Measurements from ENCODE around the gene PNPLA6.

Gene PNPLA6

DNA sequence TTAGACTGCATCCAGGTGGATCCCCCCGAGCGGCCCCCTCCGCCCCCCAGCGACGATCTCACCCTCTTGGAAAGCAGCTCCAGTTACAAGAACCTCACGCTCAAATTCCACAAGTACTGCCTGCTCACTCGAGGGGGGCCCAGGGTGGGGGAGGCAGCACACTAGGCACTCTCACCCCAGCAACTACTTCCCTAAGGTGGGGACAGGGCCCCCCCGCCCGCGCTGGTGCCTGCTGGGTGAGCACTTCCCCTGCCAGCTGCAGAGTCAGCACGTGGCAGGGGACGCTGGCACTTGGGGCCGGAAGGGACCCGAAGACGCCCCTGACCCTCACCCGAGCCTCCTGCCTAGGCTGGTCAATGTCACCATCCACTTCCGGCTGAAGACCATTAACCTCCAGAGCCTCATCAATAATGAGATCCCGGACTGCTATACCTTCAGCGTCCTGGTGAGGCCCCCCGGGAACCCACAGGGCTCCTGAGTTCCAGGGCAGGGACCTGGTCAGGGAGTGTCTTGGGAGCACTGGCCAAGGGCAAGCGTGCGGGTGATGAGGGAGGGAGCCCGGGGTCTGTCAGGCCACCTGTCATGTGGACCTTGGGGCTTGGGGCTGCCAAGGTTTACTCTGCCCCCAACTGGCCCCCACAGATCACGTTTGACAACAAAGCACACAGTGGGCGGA, 7.9 kb upstream of the PNPLA6 start:
- H3K18ac ChIP-seq (ENCODE audit: low read length), result no peak overlapping the region
- H3K4me1 ChIP-seq (ENCODE audit: control insufficient read depth, low read depth, low read length), result peaks cover 3% of the 10 kb centered on the region
- no peak overlapping the region for H2BK5ac ChIP-seq (ENCODE audit: low read length)
- H3K36me3 ChIP-seq (ENCODE audit: control insufficient read depth, insufficient read depth, low read length), result no peaks in the 10 kb centered on the region
- DNase-seq, result no peak
- H2BK120ac ChIP-seq (ENCODE audit: low read depth, low read length), result no peak overlapping the region
- H3K4me3 ChIP-seq (ENCODE audit: low read length), result no peak overlapping the region
- no peak overlapping the region for H3K4ac ChIP-seq (ENCODE audit: low read depth, low read length)
- WGBS (ENCODE audit: extremely low coverage, insufficient coverage, low lambda C conversion rate), result no CpG with 5 or more reads among the region's 25 CpGs
- H3K23ac ChIP-seq (ENCODE audit: low read length), result no peak overlapping the region
- H4K8ac ChIP-seq (ENCODE audit: low read depth, low read length), result no peak overlapping the region
- no peak overlapping the region for H3K9ac ChIP-seq (ENCODE audit: low read length)
- H3K56ac ChIP-seq (ENCODE audit: low read length), result no peak overlapping the region
- no peaks in the 10 kb centered on the region for H3K79me1 ChIP-seq (ENCODE audit: low read length)
- H3K27ac ChIP-seq (ENCODE audit: low read depth, low read length), result no peak overlapping the region
- no peak overlapping the region for H2BK15ac ChIP-seq (replicated peaks; ENCODE audit: low read depth)
- H2AK5ac ChIP-seq (ENCODE audit: low read length), result no peak overlapping the region
- H3K27me3 ChIP-seq (ENCODE audit: insufficient read depth, low read length, poor library complexity), result no peaks in the 10 kb centered on the region
- H4K5ac ChIP-seq (ENCODE audit: low read length), result no peak overlapping the region
- no peak overlapping the region for H3K4me2 ChIP-seq (ENCODE audit: low read length)
- no peaks in the 10 kb centered on the region for H3K79me2 ChIP-seq (ENCODE audit: control insufficient read depth, insufficient read depth, low read length)

DNA sequence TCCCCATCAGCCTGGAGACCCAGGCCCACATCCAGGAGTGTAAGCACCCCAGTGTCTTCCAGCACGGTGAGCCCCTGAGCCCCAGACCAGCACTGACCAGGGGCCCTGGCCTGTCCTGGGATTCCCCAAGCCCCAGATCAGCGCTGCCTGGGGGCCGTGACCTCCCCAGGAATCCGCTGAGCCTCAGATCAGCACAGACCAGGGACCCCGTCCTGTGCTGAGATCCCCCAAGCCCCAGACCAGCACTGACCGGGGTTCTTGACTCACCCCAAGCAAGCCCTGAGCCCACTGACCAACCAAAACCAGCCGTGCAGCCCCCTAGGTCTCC, 7.4 kb upstream of the PNPLA6 start:
- DNase-seq, result no peak
- Histone ChIP-seq H3K56ac (ENCODE audit: low read length) (no peak overlapping the region), H3K4me1 (ENCODE audit: control insufficient read depth, low read depth, low read length) (peaks cover 2% of the 10 kb centered on the region), H3K23ac (ENCODE audit: low read length) (no peak overlapping the region), H3K18ac (ENCODE audit: low read length) (no peak overlapping the region), H3K27me3 (ENCODE audit: insufficient read depth, low read length, poor library complexity) (no peaks in the 10 kb centered on the region), H3K79me2 (ENCODE audit: control insufficient read depth, insufficient read depth, low read length) (no peaks in the 10 kb centered on the region), H2AK5ac (ENCODE audit: low read length) (no peak overlapping the region), H3K9ac (ENCODE audit: low read length) (no peak overlapping the region), H3K4me2 (ENCODE audit: low read length) (no peak overlapping the region), H3K4ac (ENCODE audit: low read depth, low read length) (no peak overlapping the region), H3K79me1 (ENCODE audit: low read length) (no peaks in the 10 kb centered on the region), H2BK15ac (replicated peaks; ENCODE audit: low read depth) (no peak overlapping the region), H2BK5ac (ENCODE audit: low read length) (no peak overlapping the region), H4K8ac (ENCODE audit: low read depth, low read length) (no peak overlapping the region), H3K27ac (ENCODE audit: low read depth, low read length) (no peak overlapping the region), H3K4me3 (ENCODE audit: low read length) (no peak overlapping the region), H2BK120ac (ENCODE audit: low read depth, low read length) (no peak overlapping the region), H4K5ac (ENCODE audit: low read length) (no peak overlapping the region), H3K36me3 (ENCODE audit: control insufficient read depth, insufficient read depth, low read length) (peaks cover 2% of the 10 kb centered on the region)
- WGBS (ENCODE audit: extremely low coverage, insufficient coverage, low lambda C conversion rate), result no CpG with 5 or more reads among the region's 7 CpGs

DNA sequence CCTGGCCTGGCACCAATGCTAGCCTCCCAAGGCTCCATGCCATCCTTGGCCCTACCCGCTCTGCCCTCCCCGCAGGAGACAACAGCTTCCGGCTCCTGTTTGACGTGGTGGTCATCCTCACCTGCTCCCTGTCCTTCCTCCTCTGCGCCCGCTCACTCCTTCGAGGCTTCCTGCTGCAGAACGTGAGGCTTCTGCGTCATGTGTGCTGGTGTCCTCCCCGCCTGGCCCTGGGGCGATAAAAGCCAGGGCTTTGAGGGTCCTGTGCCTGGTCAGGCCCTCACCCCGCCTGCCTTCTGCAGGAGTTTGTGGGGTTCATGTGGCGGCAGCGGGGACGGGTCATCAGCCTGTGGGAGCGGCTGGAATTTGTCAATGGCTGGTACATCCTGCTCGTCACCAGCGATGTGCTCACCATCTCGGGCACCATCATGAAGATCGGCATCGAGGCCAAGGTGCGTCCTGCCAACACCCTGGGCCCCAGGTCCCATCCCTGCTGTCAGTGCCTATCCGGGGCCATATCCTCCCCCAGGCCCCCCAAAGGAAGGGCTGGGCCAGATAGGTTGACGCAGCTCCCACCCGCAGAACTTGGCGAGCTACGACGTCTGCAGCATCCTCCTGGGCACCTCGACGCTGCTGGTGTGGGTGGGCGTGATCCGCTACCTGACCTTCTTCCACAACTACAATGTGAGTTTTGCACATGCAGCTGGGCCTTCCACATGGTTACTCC, 6.8 kb upstream of the PNPLA6 start:
- Histone ChIP-seq H3K18ac (ENCODE audit: low read length) (no peak overlapping the region), H2AK5ac (ENCODE audit: low read length) (no peak overlapping the region), H2BK15ac (replicated peaks; ENCODE audit: low read depth) (no peak overlapping the region), H2BK120ac (ENCODE audit: low read depth, low read length) (no peak overlapping the region), H3K56ac (ENCODE audit: low read length) (no peak overlapping the region), H3K36me3 (ENCODE audit: control insufficient read depth, insufficient read depth, low read length) (peaks cover 2% of the 10 kb centered on the region), H3K23ac (ENCODE audit: low read length) (no peak overlapping the region), H3K4ac (ENCODE audit: low read depth, low read length) (no peak overlapping the region), H3K27ac (ENCODE audit: low read depth, low read length) (no peak overlapping the region), H3K27me3 (ENCODE audit: insufficient read depth, low read length, poor library complexity) (no peaks in the 10 kb centered on the region), H3K9ac (ENCODE audit: low read length) (no peak overlapping the region), H3K79me2 (ENCODE audit: control insufficient read depth, insufficient read depth, low read length) (no peaks in the 10 kb centered on the region), H3K4me3 (ENCODE audit: low read length) (no peak overlapping the region), H4K5ac (ENCODE audit: low read length) (no peak overlapping the region), H2BK5ac (ENCODE audit: low read length) (no peak overlapping the region), H3K4me2 (ENCODE audit: low read length) (no peak overlapping the region), H4K8ac (ENCODE audit: low read depth, low read length) (no peak overlapping the region), H3K4me1 (ENCODE audit: control insufficient read depth, low read depth, low read length) (no peaks in the 10 kb centered on the region), H3K79me1 (ENCODE audit: low read length) (no peaks in the 10 kb centered on the region)
- WGBS (ENCODE audit: extremely low coverage, insufficient coverage, low lambda C conversion rate), result no CpG with 5 or more reads among the region's 32 CpGs
- DNase-seq, result no peak

DNA sequence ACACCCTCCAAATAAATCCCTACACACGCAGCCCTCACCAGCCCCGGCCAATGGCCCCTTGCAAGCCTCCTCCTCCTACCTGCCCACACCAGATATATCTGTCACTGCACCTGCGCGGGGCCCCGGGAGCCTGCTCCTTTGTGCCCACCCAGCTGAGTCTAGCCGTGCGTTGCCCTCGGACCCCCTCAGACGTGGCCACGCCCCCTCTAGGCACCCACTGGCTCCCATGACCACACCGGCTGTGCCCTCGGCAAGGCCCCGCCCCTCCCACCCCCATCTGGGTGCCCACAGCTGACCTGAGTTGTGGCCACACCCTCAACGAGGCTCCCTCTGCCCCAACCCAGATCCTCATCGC, 6.3 kb upstream of the PNPLA6 start:
- Histone ChIP-seq H4K5ac (ENCODE audit: low read length) (no peak overlapping the region), H2BK120ac (ENCODE audit: low read depth, low read length) (no peak overlapping the region), H3K4ac (ENCODE audit: low read depth, low read length) (no peak overlapping the region), H3K4me3 (ENCODE audit: low read length) (no peak overlapping the region), H3K4me1 (ENCODE audit: control insufficient read depth, low read depth, low read length) (no peaks in the 10 kb centered on the region), H3K27ac (ENCODE audit: low read depth, low read length) (no peak overlapping the region), H2BK5ac (ENCODE audit: low read length) (no peak overlapping the region), H2AK5ac (ENCODE audit: low read length) (no peak overlapping the region), H3K56ac (ENCODE audit: low read length) (no peak overlapping the region), H3K4me2 (ENCODE audit: low read length) (no peak overlapping the region), H3K79me2 (ENCODE audit: control insufficient read depth, insufficient read depth, low read length) (no peaks in the 10 kb centered on the region), H3K36me3 (ENCODE audit: control insufficient read depth, insufficient read depth, low read length) (peaks cover 2% of the 10 kb centered on the region), H3K27me3 (ENCODE audit: insufficient read depth, low read length, poor library complexity) (no peaks in the 10 kb centered on the region), H3K23ac (ENCODE audit: low read length) (no peak overlapping the region), H3K9ac (ENCODE audit: low read length) (no peak overlapping the region), H4K8ac (ENCODE audit: low read depth, low read length) (no peak overlapping the region), H2BK15ac (replicated peaks; ENCODE audit: low read depth) (no peak overlapping the region), H3K79me1 (ENCODE audit: low read length) (no peaks in the 10 kb centered on the region), H3K18ac (ENCODE audit: low read length) (no peak overlapping the region)
- no CpG with 5 or more reads among the region's 15 CpGs for WGBS (ENCODE audit: extremely low coverage, insufficient coverage, low lambda C conversion rate)
- DNase-seq, result no peak

DNA sequence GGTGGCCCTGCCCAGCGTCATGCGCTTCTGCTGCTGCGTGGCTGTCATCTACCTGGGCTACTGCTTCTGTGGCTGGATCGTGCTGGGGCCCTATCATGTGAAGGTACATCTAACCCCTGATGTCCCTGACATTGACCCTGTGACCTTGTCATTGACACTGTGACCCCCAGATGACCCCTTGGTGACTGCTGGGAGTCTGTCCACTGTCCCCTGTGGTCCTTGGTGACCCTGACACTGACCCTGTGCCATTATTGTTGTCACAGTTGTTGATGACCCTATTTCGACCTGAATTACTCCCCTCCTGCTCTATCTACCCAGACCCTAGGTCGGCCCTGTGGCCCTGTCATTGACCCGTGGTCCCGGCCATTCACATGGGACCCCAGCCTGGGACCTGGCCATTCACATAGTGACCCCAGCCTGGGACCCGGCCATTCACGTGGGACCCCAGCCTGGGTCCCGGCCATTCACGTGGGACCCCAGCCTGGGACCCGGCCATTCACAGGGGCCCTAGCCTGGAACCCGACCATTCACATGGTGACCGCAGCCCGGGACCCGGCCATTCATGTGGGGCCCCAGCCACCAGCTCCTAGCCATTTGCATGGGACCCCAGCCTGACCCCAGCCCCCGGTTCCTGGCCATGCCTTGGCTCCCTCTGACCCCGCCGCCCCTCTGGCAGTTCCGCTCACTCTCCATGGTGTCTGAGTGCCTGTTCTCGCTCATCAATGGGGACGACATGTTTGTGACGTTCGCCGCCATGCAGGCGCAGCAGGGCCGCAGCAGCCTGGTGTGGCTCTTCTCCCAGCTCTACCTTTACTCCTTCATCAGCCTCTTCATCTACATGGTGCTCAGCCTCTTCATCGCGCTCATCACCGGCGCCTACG, 5.7 kb upstream of the PNPLA6 start:
- H3K79me2 ChIP-seq (ENCODE audit: control insufficient read depth, insufficient read depth, low read length), result no peaks in the 10 kb centered on the region
- H2AK5ac ChIP-seq (ENCODE audit: low read length), result no peak overlapping the region
- no peak overlapping the region for H3K4me3 ChIP-seq (ENCODE audit: low read length)
- no peak overlapping the region for H3K4me2 ChIP-seq (ENCODE audit: low read length)
- H4K5ac ChIP-seq (ENCODE audit: low read length), result no peak overlapping the region
- no peaks in the 10 kb centered on the region for H3K79me1 ChIP-seq (ENCODE audit: low read length)
- no peak overlapping the region for H4K8ac ChIP-seq (ENCODE audit: low read depth, low read length)
- no peak overlapping the region for H2BK120ac ChIP-seq (ENCODE audit: low read depth, low read length)
- no peak overlapping the region for H2BK15ac ChIP-seq (replicated peaks; ENCODE audit: low read depth)
- no peak overlapping the region for H3K23ac ChIP-seq (ENCODE audit: low read length)
- no peak overlapping the region for H2BK5ac ChIP-seq (ENCODE audit: low read length)
- DNase-seq, result no peak
- H3K27ac ChIP-seq (ENCODE audit: low read depth, low read length), result no peak overlapping the region
- no peak overlapping the region for H3K56ac ChIP-seq (ENCODE audit: low read length)
- H3K36me3 ChIP-seq (ENCODE audit: control insufficient read depth, insufficient read depth, low read length), result peaks cover 2% of the 10 kb centered on the region
- no peaks in the 10 kb centered on the region for H3K27me3 ChIP-seq (ENCODE audit: insufficient read depth, low read length, poor library complexity)
- H3K9ac ChIP-seq (ENCODE audit: low read length), result no peak overlapping the region
- WGBS (ENCODE audit: extremely low coverage, insufficient coverage, low lambda C conversion rate), result no CpG with 5 or more reads among the region's 33 CpGs
- H3K4ac ChIP-seq (ENCODE audit: low read depth, low read length), result no peak overlapping the region
- H3K4me1 ChIP-seq (ENCODE audit: control insufficient read depth, low read depth, low read length), result no peaks in the 10 kb centered on the region
- no peak overlapping the region for H3K18ac ChIP-seq (ENCODE audit: low read length)

Measured in mesendoderm (in vitro differentiated cells).